ENCODE data around the gene NRARP.

- TF ChIP-seq CEBPB (IDR thresholded peaks at IDR 0.05) (no peak), FOXM1 (IDR thresholded peaks at IDR 0.05; ENCODE audit: borderline replicate concordance, low read depth) (no peak), TAF1 (IDR thresholded peaks at IDR 0.05; ENCODE audit: low read depth) (no peak), USF1 (IDR thresholded peaks at IDR 0.05) (no peak), ZBTB7A (IDR thresholded peaks at IDR 0.05; ENCODE audit: low read depth) (no peak), EP300 (IDR thresholded peaks at IDR 0.05; ENCODE audit: borderline replicate concordance) (no peak), YY1 (IDR thresholded peaks at IDR 0.05; ENCODE audit: low read depth) (no peak), RAD21 (IDR thresholded peaks at IDR 0.05; ENCODE audit: low read depth) (no peak), TCF12 (IDR thresholded peaks at IDR 0.05; ENCODE audit: low read depth) (no peak), MAX (IDR thresholded peaks at IDR 0.05) (no peak), TEAD4 (IDR thresholded peaks at IDR 0.05) (no peak)
- TF ChIP-seq, protein P1, sequence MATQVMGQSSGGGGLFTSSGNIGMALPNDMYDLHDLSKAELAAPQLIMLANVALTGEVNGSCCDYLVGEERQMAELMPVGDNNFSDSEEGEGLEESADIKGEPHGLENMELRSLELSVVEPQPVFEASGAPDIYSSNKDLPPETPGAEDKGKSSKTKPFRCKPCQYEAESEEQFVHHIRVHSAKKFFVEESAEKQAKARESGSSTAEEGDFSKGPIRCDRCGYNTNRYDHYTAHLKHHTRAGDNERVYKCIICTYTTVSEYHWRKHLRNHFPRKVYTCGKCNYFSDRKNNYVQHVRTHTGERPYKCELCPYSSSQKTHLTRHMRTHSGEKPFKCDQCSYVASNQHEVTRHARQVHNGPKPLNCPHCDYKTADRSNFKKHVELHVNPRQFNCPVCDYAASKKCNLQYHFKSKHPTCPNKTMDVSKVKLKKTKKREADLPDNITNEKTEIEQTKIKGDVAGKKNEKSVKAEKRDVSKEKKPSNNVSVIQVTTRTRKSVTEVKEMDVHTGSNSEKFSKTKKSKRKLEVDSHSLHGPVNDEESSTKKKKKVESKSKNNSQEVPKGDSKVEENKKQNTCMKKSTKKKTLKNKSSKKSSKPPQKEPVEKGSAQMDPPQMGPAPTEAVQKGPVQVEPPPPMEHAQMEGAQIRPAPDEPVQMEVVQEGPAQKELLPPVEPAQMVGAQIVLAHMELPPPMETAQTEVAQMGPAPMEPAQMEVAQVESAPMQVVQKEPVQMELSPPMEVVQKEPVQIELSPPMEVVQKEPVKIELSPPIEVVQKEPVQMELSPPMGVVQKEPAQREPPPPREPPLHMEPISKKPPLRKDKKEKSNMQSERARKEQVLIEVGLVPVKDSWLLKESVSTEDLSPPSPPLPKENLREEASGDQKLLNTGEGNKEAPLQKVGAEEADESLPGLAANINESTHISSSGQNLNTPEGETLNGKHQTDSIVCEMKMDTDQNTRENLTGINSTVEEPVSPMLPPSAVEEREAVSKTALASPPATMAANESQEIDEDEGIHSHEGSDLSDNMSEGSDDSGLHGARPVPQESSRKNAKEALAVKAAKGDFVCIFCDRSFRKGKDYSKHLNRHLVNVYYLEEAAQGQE (IDR thresholded peaks at IDR 0.05; ENCODE audit: low read depth): no peak
Measured at GRCh38 chr9:137279741-137280473, 22.2 kb downstream of the NRARP start.
